ENCODE results near the gene STRADA.

STRADA gene

DNA sequence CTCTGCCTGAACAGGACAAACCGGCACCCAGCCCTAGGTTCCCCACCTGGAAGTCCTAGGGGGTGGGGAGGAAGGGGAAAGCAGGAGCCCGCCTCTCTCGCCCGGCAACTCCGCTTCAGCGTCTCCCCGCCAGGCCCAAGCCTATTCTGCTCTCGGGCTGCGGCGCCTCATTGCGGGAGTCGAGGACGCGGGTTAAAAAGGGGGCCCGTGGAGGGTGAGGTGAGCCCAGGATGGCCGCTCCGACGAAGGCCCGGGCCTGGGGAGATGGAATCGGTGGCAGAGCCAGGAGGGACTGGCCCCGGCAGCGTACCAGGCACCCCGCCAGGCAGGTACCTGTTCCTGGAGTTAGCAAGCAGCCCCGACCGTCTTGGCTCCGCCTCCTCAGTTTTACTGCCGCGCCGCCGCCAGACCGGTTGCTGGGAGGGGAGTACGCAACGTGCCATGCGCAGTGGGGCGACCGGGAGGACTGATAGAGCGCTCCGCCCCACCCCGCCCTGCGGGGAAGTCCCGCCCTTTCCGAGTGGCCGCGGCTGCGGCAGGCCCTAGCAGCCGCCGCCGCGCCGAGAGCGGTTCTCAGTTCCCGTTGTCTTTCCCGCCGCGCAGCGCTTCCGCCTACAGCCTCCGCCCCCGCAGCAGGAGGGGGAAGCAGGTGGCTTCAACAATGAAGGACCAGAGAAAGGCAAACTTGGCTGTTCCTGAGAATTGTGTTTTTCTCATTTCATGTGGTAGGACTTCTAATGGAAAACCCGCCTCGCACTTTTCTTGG, at the start of gene STRADA:
Gene STRADA (minus strand): TSS at position 392 of the 766 bp plus-strand sequence. CDS start 13,430 bp downstream, outside the sequence.
- DNase-seq, result peak; percentile 99

GRCh38 chr17:63790057-63790456, 48.5 kb upstream of the STRADA start:
- DNase-seq, result no peak

GRCh38 chr17:63786971-63787711, 45.5 kb upstream of the STRADA start:
- DNase-seq, result no peak

DNA sequence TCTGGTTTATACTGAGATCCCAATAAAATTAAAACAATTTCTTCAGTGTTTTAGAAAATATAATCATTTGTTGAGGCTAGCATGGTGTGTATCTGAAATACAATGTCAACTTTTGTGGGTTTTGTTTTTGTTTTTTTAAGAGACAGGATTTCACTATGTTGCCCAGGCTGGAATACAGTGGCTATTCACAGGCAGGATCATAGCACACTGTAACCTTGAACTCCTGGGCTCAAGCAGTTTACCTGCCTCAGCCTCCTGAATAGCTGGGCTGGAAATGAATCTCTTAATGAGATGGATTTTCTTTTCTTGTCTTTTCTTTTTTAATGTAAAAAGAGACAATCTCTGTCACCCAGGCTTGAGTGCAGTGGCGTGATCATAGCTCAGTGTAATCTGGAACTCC, 44.5 kb upstream of the STRADA start:
- no peak for DNase-seq

DNA sequence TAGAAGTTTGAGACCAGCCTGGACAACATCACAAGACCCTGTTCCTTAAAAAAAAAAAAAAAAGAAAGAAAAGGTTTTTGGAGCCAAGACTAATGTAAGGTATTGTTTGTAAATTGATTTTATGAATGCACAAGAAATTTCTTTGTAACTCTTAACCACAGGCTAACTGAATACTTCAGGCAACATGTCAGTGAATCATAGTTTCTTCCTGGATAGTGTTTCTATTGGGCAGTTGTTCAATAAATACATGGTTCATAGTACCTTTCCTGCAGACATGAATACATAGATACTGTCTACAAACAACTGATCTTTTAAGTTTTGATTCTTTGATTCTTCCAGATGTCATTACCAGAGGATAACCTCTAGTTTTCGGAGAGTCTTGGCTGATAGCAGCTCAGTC, 44.0 kb upstream of the STRADA start:
- no peak for DNase-seq

- DNase-seq, result no peak
Measured at GRCh38 chr17:63783522-63783921, 41.9 kb upstream of the STRADA start.

DNA sequence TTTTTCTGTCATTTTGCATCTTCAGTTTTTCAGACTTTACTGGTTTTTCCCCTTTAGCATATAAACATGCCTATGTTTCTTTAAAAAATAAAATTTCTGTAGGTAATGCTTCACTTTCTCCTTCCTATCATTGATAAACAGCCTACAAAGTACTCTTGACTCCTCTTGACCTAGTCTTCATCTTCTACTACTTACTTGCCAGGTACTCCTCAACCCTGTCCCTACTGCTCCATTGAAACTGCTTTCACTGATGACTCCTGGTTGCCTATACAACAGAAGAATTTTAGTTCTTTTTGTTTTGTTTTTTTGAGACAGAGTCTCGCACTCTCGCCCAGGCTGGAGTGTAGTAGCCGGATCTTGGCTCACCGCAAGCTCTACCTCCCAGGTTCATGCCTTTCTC, 39.3 kb upstream of the STRADA start:
- no peak for DNase-seq

GRCh38 chr17:63780507-63780906, 38.9 kb upstream of the STRADA start:
- DNase-seq, result no peak

DNA sequence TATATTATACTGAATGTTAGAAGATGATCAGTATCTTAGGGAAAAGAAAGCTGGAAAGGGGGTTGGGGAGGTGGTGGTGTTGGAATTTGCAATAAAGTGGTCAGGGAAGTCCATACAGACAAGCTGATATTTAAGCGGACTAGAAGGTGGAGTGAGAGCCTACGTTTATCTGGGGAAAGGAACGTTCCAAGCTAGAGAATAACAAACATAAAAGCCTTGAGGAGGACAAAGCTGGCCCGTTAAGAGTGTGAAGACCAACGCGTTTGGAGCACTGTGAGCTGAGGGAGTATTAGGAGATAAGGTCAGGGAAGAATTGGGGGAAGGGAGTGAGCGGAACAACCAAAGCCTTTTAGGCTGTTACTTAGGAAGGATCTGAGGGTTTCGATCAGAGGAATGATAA, 33.8 kb upstream of the STRADA start:
- no peak for DNase-seq

DNA sequence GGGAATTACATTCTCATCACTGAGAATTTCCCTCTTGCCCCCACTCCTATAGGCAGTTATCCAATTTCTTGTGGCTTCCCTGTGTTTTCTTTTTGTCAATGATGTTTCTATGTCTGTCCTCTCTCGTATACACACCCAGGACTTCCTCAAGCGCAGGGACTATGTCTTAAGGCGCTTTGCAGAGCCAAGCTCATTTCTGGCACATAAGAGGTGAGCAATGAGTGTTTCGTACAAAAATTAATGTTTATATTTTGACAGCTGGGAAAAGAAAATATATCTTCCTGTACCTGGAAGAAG, 33.3 kb upstream of the STRADA start:
- DNase-seq, result no peak

DNA sequence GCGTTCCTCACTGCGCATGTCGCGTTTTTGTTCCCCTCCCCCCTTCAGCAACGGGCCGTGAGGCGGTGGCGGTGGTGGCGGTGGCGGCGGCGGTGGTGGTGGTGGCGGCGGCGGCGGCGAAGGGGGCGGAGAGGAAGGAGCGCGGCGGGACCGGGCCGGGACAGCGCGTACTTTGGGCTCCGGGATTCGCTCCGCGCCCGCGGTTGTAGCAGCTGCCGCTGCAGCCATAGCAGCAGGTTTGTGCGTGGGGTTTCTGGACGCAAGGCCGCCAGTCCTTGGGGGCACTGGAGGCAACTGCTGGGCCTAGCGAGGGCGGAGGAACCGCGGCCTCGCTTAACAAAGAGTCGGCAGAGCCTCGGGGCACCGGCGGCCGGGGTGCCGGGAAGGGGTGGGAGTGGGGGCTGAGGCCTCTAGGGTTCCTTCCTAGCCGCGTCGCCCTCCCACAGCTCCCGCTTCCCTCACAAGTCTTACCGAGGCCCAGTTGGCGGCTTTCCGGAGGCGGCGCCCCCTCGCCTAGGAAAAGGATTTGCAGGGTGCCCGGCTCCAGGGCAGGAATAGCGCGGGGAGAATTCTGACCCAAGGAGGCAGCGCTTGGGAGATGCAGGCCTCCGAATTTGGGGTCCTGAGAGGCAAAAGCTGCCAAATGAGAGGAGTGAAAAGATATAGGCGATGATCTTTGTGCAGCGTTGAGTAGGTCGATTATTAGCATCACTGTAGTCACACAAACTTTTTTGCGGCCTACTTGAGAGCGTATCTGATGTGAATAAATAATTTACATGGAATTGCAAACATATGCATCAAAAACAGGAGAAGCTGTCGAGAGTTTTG, 32.8 kb upstream of the STRADA start, which contains the start of gene DDX42:
Gene DDX42 (plus strand): TSS at position 30 of the 828 bp plus-strand sequence. CDS start 12,880 bp downstream, outside the sequence.
- DNase-seq, result no peak

GRCh38 chr17:63773272-63774140, 31.9 kb upstream of the STRADA start, which contains the start of gene CCDC47:
Gene CCDC47, minus strand, starts transcription at chr17:63773597. Its CDS starts 7,422 bp downstream, at chr17:63766175.
- DNase-seq, result peak; percentile 98

GRCh38 chr17:63772801-63773271, 31.2 kb upstream of the STRADA start:
- DNase-seq, result no peak

DNA sequence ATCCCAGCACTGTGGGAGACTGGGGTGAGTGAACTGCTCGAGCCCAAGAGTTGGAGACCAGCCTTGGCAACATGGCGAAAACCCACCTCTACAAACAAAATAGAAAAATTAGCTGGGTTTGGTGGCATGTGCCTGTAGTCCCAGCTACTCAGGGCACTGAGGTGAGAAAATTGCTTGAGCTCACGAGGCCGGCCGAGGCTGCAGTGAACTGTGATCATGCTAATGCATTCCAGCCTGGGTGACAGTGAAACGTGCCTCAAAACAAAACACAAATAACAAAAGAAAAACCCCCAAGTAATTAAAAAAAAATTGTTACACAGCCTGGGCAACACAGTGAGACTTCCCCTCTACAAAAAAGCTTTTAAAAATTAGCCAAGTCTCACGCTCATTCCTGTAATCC, 26.8 kb upstream of the STRADA start:
- DNase-seq, result no peak

DNA sequence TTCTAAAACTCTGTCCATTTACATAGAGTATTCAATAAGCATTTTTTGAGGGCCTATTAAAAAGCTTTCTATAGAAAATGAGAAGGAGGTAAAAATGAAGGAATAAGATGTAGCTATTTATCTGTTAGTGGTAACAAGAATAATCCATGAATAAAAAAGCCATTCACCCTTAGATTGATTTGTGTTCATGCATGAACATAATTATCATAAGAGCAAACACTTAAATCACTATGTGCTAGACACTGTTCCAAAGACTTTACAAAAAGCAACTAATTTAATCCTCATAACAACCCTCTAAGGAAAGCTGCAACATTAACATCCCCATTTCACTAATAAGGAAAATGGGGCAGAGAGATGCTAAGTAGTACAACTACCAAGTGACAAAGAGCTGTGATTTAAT, 25.2 kb upstream of the STRADA start:
- DNase-seq, result no peak

DNA sequence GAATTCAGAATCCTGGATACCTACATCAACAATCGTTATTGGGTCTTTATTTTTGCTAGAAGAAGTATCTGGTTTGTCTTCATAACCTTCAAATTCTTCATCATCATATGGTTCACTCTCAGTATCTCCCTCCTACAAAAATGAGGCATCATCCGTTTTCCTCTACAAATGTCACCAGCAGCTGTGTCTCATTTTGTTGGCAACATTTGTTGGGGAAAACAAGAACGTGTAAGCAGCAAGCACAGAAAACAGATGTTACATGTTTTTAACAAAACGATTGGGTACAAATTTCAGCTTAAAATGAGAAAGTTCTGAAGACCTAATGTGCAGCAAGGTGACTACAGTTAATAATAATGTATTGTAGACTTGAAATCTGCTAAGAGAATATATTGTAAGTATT, 23.1 kb upstream of the STRADA start:
- no peak for DNase-seq

DNA sequence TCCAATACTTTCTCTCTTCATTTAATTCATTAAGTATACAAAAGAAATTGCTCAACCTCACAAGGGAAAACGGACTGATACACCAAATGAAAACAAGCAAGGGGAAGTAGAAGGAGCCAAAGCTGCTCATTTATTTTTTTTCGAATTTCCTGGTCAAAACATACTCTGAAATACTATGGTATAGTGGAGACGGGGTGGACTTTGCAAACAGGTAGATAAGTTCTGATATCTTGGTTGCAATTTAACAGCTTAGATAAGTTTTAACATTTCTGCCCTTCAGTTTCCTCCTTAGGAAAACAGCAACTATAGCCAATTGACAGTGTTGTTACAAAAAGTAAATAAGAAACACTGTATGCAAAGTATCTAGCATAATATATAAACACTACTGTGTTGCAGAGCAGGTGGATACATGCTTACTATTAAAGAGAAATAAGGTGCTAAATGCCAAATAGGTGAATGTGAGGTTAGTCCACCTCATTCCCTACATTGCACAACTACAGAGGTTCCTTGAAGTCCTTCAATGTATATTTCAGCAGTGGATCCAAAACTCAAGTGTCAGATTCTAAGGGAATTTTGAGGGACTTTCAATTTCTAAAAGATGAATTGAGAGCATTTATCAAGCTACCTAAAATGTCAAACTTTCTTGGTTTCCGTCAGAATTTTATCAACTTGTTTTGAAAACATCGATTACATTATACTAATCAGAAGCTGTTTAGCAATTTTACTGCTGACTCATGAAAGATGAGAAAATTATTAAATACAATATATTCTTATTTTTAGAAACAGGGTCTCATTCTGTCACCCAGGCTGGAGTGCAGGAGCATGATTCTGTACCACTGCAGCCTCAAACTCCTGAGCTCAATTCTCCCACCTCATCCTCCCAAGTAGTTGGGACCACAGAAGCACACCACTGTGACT, 20.8 kb upstream of the STRADA start:
- DNase-seq, result no peak

GRCh38 chr17:63760771-63761539, 19.4 kb upstream of the STRADA start:
- peak; percentile 52 for DNase-seq

DNA sequence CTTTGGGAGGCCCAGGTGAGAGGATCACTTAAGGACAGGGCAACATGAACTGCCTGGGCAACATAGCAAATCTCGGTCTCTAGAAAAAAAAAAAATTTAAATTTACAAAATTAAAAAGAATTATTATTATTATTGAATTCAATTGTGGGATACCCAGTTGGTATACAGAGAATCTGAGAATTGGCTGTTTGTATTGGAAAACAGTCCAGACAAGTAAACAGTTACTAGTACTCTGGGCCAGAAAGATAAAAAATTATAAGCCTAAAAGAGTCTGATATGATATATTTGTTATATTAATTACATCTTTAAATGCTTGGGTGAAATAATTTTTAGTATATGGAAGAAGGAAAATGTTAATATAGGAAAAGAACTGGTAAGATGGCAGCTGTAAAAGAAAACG, 16.8 kb upstream of the STRADA start:
- DNase-seq, result no peak

DNA sequence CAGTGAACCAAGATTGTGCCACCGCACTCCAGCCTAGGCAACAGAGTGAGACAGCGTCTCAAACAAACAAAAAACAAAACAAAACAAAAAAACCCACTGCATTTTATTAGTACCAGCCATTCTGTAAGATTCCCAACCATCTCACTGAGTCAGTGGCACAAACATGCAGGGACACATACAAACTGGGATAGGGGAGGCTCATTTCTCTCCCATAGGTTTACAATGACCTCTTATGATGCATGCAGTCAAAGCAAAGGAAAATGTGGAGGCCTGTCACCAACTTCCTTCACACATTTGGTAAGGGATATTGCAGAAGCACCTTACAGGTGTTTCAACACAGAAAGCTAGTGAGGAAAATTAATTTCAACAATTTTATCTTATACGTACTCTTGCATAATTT, 12.4 kb upstream of the STRADA start:
- DNase-seq, result no peak
